RWPE2 (cell line): ENCODE measurements around the gene CAPZB.
A peak's percentile ranks its signal among the peaks of the same experiment; 100 is the strongest.

ENCODE experiments used
- ATAC-seq: fragments of 200-7000 bp; cut with Tn5 transposase; 3 replicates; pipeline ENCODE4 v1.9.1; 2021; ENCODE audit warnings: low read depth
- DNase-seq: peaks from one replicate; pipeline ENCODE4 v3.0.0-alpha.2; 2020; ENCODE audit warnings: low spot score
- H3K27ac ChIP-seq: fragments of 450-650 bp; 2 replicates; pipeline ENCODE4 v1.5.1; 2017; ENCODE audit warnings: mild to moderate bottlenecking; ENCODE audit not compliant: poor library complexity, severe bottlenecking
- H3K27me3 ChIP-seq: fragments of 250-450 bp; sonication (Bioruptor Pico); 2 replicates; pipeline ENCODE4 v1.5.1; 2021; ENCODE audit warnings: mild to moderate bottlenecking, moderate library complexity; ENCODE audit not compliant: insufficient read depth, poor library complexity, severe bottlenecking
- H3K36me3 ChIP-seq: fragments of 250-450 bp; sonication (Bioruptor Pico); 2 replicates; pipeline ENCODE4 v1.5.1; 2020; ENCODE audit warnings: low read depth, mild to moderate bottlenecking, moderate library complexity
- H3K4me1 ChIP-seq: fragments of 250-450 bp; sonication (Bioruptor Pico); 2 replicates; pipeline ENCODE4 v1.5.1; 2021; ENCODE audit warnings: mild to moderate bottlenecking, moderate library complexity; ENCODE audit not compliant: insufficient read depth, poor library complexity, severe bottlenecking
- H3K4me3 ChIP-seq: fragments of 250-450 bp; sonication (Bioruptor Pico); 2 replicates; pipeline ENCODE4 v1.5.1; 2021; ENCODE audit warnings: mild to moderate bottlenecking, moderate library complexity; ENCODE audit not compliant: severe bottlenecking
- H3K9me3 ChIP-seq: fragments of 250-450 bp; sonication (Bioruptor Pico); 2 replicates; pipeline ENCODE4 v1.5.1; 2021; ENCODE audit warnings: mild to moderate bottlenecking, moderate library complexity; ENCODE audit not compliant: severe bottlenecking
- TF ChIP-seq, protein P1 (sequence below): fragments of 450-650 bp; IDR thresholded peaks from one replicate; pipeline ENCODE4 v1.5.1; 2017; ENCODE audit warnings: mild to moderate bottlenecking, moderate library complexity; ENCODE audit not compliant: poor library complexity, severe bottlenecking

Gene CAPZB

DNA sequence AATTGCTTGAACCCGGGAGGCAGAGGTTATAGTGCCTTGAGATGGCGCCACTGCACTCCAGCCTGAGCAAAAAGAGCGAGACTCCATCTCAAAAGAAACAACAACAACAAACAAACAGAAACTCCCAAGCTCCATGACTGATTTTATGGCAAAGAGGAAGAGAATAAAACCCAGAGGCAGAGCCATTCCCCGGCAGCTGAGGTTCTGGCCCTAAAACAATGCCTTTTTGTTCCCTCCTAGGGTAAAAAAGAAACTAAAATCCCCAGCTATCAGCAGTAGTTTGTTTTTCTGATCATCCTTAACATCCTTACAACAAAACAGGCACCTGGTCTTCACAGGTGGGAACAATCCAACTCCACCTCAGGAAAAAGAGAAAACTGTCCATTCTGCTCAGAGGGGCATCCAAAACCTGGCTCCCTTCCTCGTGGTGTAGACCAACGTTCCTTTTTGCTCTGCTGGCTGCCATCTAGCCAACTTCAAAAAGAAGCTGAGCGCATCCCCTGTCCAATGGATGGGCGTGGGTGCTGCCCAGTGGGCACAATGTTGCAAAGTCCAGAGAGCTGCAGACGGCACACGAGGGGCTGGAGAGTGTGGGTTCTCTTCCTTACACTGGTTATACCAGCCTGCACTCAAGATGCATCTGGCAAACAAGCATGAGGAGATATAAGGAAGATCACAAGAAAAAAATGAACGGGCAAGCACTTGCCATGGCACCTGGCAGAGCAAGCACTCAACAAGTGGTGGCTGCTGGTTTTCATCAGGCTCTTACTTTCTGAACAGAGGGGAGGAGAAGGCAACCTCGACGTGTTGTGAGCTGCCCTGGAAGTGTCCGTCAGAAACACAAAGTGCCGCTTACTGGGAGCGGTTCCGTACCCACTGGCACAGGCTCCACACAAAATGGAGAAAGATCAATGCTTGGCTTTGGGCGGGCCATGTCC lies 118.5 kb downstream of the CAPZB start:
- peaks cover 25% of the 10 kb centered on the region for H3K4me1 ChIP-seq
- H3K4me3 ChIP-seq, result no peak overlapping the region
- peak overlapping the region; percentile 71 for H3K27ac ChIP-seq
- peaks cover 5% of the 10 kb centered on the region; the same call in 1 of the 2 replicates for H3K36me3 ChIP-seq
- DNase-seq, result no peak
- no peak for ATAC-seq
- no peaks in the 10 kb centered on the region for H3K9me3 ChIP-seq
- H3K27me3 ChIP-seq, result no peaks in the 10 kb centered on the region
- TF ChIP-seq, protein P1, sequence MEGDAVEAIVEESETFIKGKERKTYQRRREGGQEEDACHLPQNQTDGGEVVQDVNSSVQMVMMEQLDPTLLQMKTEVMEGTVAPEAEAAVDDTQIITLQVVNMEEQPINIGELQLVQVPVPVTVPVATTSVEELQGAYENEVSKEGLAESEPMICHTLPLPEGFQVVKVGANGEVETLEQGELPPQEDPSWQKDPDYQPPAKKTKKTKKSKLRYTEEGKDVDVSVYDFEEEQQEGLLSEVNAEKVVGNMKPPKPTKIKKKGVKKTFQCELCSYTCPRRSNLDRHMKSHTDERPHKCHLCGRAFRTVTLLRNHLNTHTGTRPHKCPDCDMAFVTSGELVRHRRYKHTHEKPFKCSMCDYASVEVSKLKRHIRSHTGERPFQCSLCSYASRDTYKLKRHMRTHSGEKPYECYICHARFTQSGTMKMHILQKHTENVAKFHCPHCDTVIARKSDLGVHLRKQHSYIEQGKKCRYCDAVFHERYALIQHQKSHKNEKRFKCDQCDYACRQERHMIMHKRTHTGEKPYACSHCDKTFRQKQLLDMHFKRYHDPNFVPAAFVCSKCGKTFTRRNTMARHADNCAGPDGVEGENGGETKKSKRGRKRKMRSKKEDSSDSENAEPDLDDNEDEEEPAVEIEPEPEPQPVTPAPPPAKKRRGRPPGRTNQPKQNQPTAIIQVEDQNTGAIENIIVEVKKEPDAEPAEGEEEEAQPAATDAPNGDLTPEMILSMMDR, result no peak

DNA sequence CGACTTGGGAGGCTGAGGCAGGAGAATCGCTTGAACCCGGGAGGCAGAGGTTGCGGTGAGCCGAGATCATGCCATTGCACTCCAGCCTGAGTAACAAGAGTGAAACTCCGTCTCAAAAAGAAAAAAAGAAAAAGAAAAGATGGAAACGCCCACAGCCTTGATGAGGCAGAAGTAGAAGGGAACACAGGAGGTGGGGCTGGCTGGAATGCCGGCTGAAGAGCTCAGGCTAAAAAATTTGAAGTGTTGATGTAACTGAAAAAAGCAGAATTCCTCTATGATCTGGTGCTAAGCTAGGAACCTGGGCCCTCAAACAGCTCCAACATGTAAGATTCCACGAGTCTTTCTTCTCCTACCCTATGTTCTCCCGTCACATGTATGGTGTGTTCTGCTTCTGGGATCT lies 119.6 kb downstream of the CAPZB start:
- ATAC-seq (no peak), DNase-seq (no peak)
- H3K27ac ChIP-seq, result no peak overlapping the region
- no peaks in the 10 kb centered on the region for H3K27me3 ChIP-seq
- no peak overlapping the region for H3K4me3 ChIP-seq
- H3K36me3 ChIP-seq, result peaks cover 5% of the 10 kb centered on the region; the same call in 1 of the 2 replicates
- H3K4me1 ChIP-seq, result peaks cover 34% of the 10 kb centered on the region
- TF ChIP-seq, protein P1, result no peak
- no peaks in the 10 kb centered on the region for H3K9me3 ChIP-seq

DNA sequence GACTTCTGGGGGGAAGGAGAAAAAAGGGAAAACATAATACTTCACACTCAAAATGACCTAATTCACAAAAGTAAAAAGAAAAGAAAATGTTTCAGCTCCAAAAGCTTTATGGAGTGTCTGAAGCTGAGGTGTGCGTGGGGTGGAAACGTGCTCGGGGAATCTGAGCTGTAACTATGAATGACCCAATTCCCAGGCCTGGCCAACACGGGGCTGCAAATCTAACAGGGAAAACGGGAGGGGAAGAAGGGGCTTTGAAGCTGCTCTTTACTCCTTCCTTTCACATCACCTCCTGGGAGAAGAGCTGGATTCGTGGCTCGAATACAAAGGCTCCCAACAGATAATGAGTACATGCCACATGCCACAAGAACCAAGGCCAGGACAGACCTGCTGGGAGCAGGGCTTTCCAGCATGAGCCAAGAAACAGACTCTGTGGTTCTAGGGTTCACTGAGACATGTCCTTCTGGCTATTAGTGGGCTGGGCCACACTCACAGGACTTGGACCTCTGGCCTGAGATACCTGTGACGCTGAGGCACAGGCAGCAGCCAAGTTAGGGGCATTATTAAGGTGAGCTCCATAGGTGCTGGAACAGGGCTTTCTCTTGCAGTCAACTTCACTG lies 121.7 kb downstream of the CAPZB start:
- TF ChIP-seq, protein P1, result no peak
- Histone ChIP-seq H3K27ac (peak overlapping the region; percentile 91), H3K4me3 (no peak overlapping the region), H3K9me3 (no peaks in the 10 kb centered on the region), H3K36me3 (peaks cover 5% of the 10 kb centered on the region; the same call in 1 of the 2 replicates), H3K27me3 (no peaks in the 10 kb centered on the region), H3K4me1 (peaks cover 45% of the 10 kb centered on the region)
- ATAC-seq (no peak), DNase-seq (no peak)

DNA sequence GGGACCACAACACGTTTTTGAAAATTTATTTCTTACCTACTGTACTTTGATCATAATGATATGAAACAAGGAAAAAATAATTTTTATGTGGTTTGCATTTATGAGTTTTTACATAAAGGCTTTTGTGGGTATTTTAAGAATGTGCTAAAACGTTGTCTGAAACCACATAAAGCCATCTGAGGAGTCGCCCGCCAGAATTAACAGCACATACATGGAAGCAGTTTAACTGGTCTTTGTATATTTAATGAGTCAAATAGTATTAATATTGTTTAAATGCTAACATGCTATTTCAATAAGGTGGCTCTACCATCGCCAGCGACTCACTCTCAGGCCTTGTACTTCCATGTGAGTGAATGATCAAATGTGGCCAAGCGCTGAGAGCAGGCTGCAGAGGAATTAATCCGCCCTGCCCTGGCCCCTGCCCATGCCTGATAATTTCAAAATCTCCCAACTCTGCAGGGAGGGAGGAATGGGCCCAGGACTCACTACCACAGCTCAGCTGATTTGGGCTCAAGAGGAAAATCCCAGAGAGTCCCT lies 123.7 kb downstream of the CAPZB start:
- Histone ChIP-seq H3K27me3 (no peaks in the 10 kb centered on the region), H3K4me1 (peaks cover 30% of the 10 kb centered on the region), H3K9me3 (no peaks in the 10 kb centered on the region), H3K4me3 (no peak overlapping the region), H3K27ac (peak overlapping the region; percentile 91), H3K36me3 (peaks cover 9% of the 10 kb centered on the region; the same call in 1 of the 2 replicates)
- TF ChIP-seq, protein P1, result peak; percentile 31
- ATAC-seq, result peak; percentile 43
- no peak for DNase-seq
